Activated CD8-positive, alpha-beta memory T cell treated with anti-CD3 and anti-CD28 coated beads, Interleukin-2, amount 50 U/mL, for 1 hour (primary cell): ENCODE measurements around the gene MPDU1.

Source experiments
- DNase-seq: peaks from one replicate; pipeline ENCODE4 v3.0.0-alpha.2; 2020; ENCODE audit errors: extremely low read depth

MPDU1 gene

GRCh38 chr17:7560172-7561027, 23.3 kb upstream of the MPDU1 start:
- no peak for DNase-seq

GRCh38 chr17:7561028-7561575, 22.6 kb upstream of the MPDU1 start:
- peak; percentile 34 for DNase-seq

- DNase-seq, result peak; percentile 58
Observed at GRCh38 chr17:7561589-7562207, 22.0 kb upstream of the MPDU1 start, which contains the start of gene SENP3. TSS of gene SENP3 (plus strand) at chr17:7561919. CDS start at chr17:7563077, 1,158 bp downstream.

GRCh38 chr17:7562208-7562605, 21.4 kb upstream of the MPDU1 start:
- no peak for DNase-seq

- DNase-seq, result no peak
Observed at GRCh38 chr17:7563115-7563869, 20.4 kb upstream of the MPDU1 start.

GRCh38 chr17:7569571-7569970, 14.1 kb upstream of the MPDU1 start:
- no peak for DNase-seq

- no peak for DNase-seq
Observed at GRCh38 chr17:7570351-7570750, 13.3 kb upstream of the MPDU1 start.

- no peak for DNase-seq
Observed at GRCh38 chr17:7572338-7572587, 11.4 kb upstream of the MPDU1 start.

GRCh38 chr17:7572588-7573323, 10.9 kb upstream of the MPDU1 start:
- peak; percentile 99 for DNase-seq

GRCh38 chr17:7573324-7574080, 10.2 kb upstream of the MPDU1 start:
- DNase-seq, result peak; percentile 77

- no peak for DNase-seq
Observed at GRCh38 chr17:7574176-7574953, 9.3 kb upstream of the MPDU1 start.

GRCh38 chr17:7575481-7575883, 8.2 kb upstream of the MPDU1 start:
- DNase-seq, result no peak

GRCh38 chr17:7575959-7576358, 7.7 kb upstream of the MPDU1 start:
- no peak for DNase-seq

GRCh38 chr17:7576432-7576937, 7.2 kb upstream of the MPDU1 start:
- DNase-seq, result no peak

GRCh38 chr17:7577327-7578199, 6.1 kb upstream of the MPDU1 start:
- DNase-seq, result no peak

GRCh38 chr17:7579001-7579833, 4.4 kb upstream of the MPDU1 start, which contains the start of gene CD68:
TSS of gene CD68 (plus strand) at chr17:7579638. CDS start at chr17:7579678, 40 bp downstream.
- DNase-seq, result no peak

GRCh38 chr17:7579834-7580603, 3.6 kb upstream of the MPDU1 start:
- no peak for DNase-seq
